GM12878 (cell line): Measurements from ENCODE around the gene TBC1D10B. TPM values are rescaled to one million over a fixed set of nuclear protein-coding genes. Genes with fewer than 3 reads are reported as not detected.

Experiments
- CBFB ChIP-seq: IDR thresholded peaks from 2 replicates; pipeline ENCODE4 v1.6.1; 2016; ENCODE audit warnings: antibody characterized with exemption, low read depth
- CEBPB ChIP-seq, 2 experiments: fragments of 150-350 bp in 1 of 2; IDR thresholded peaks; 2 replicates each; pipeline ENCODE4 v1.6.1; 2012 to 2014; ENCODE audit warnings: low read depth in 2 of 2, low read length in 2 of 2, borderline replicate concordance in 1 of 2, inconsistent platforms in 1 of 2
- DPF2 ChIP-seq: fragments of 450-650 bp; IDR thresholded peaks from 2 replicates; pipeline ENCODE4 v1.6.1; 2017; ENCODE audit warnings: mild to moderate bottlenecking
- EGR1 ChIP-seq, 2 experiments: IDR thresholded peaks; 1 replicate in 1 of 2; 2 replicates in 1 of 2; pipeline ENCODE4 v1.6.1; 2011 to 2012; ENCODE audit warnings: low read depth in 2 of 2, low read length in 2 of 2, borderline replicate concordance in 1 of 2, mild to moderate bottlenecking in 1 of 2, moderate library complexity in 1 of 2
- GATAD2B ChIP-seq: fragments of 450-650 bp; conservative IDR thresholded peaks from 2 replicates; pipeline ENCODE4 v1.6.1; 2017; ENCODE audit warnings: low read depth, mild to moderate bottlenecking, moderate library complexity
- HCFC1 ChIP-seq: fragments of 150-350 bp; IDR thresholded peaks from 2 replicates; pipeline ENCODE4 v1.6.1; 2014; ENCODE audit warnings: low read length
- HDGF ChIP-seq: fragments of 450-650 bp; IDR thresholded peaks from 2 replicates; pipeline ENCODE4 v1.6.1; 2016; ENCODE audit warnings: antibody characterized with exemption
- NFYA ChIP-seq: IDR thresholded peaks from 2 replicates; pipeline ENCODE4 v1.6.1; 2011; ENCODE audit warnings: low read depth, mild to moderate bottlenecking, low read length, improper control_type of control experiment, borderline replicate concordance
- PAX5 ChIP-seq: IDR thresholded peaks from 2 replicates; pipeline ENCODE4 v1.6.1; 2011; ENCODE audit warnings: low read depth, low read length, borderline replicate concordance
- PBX3 ChIP-seq: IDR thresholded peaks from 2 replicates; pipeline ENCODE4 v1.6.1; 2011; ENCODE audit warnings: mild to moderate bottlenecking, low read depth, low read length, moderate library complexity; ENCODE audit not compliant: insufficient replicate concordance
- PKNOX1 ChIP-seq: fragments of 450-650 bp; IDR thresholded peaks from 2 replicates; pipeline ENCODE4 v1.6.1; 2016; ENCODE audit warnings: mild to moderate bottlenecking
- POLR2AphosphoS5 ChIP-seq: IDR thresholded peaks from 2 replicates; pipeline ENCODE4 v1.6.1; 2011; ENCODE audit warnings: mild to moderate bottlenecking, low read length, inconsistent platforms
- PRDM15 ChIP-seq: fragments of 450-650 bp; formaldehyde crosslinking; IDR thresholded peaks from 2 replicates; pipeline ENCODE4 v1.4.0; 2020; ENCODE audit warnings: mild to moderate bottlenecking, moderate library complexity
- RELB ChIP-seq: fragments of 450-650 bp; IDR thresholded peaks from 2 replicates; pipeline ENCODE4 v1.6.1; 2017; ENCODE audit warnings: low read depth, mild to moderate bottlenecking, moderate library complexity
- TARDBP ChIP-seq: IDR thresholded peaks from 2 replicates; pipeline ENCODE4 v1.6.1; 2016; ENCODE audit warnings: borderline replicate concordance
- ZBED1 ChIP-seq: IDR thresholded peaks from 2 replicates; pipeline ENCODE4 v1.6.1; 2016; ENCODE audit warnings: borderline replicate concordance
- ZNF592 ChIP-seq: fragments of 450-650 bp; IDR thresholded peaks from 2 replicates; pipeline ENCODE4 v1.6.1; 2017; ENCODE audit warnings: mild to moderate bottlenecking, moderate library complexity
- polyA plus RNA-seq, 11 experiments: library from polyadenylated mRNA; depleted of rRNA in 4 of 11; unstranded in 6 of 11; stranded (reverse) in 5 of 11; fragments of >200 nt; fragmentation: Nextera tagmentation in 4 of 11; fragmentation: Illumina TruSeq in 1 of 11; extraction: Ambion mirVana in 4 of 11; extraction: Trizol in 1 of 11; gene quantifications; 1 replicate in 1 of 11; 2 replicates in 10 of 11; pipeline versions ENCODE4 v1.2.1 to v1.2.3, GENCODE V29; 2011 to 2016; ENCODE audit warnings: inconsistent platforms in 2 of 11, missing spikeins in 2 of 11, low read depth in 1 of 11
- total RNA-seq, 4 experiments: library from RNA; depleted of rRNA in 3 of 4; stranded (reverse); fragments of >200 nt in 3 of 4; fragmentation: Illumina TruSeq in 1 of 4; extraction: Trizol in 1 of 4; gene quantifications; 2 replicates each; pipeline versions ENCODE4 v1.2.1 to v1.2.3, GENCODE V29; 2013 to 2021

Gene TBC1D10B
- total and polyA plus RNA-seq, 10 of the 15 experiments (the other 5 are each of a cell fraction or from before 2014, with no cell fraction given): 2.2 to 51.2 (median 11.6) TPM

- TF ChIP-seq NFYA (no peak), RELB (peak; percentile 68), HCFC1 (no peak), DPF2 (peak; percentile 45; the same call in 1 of the 2 replicates), EGR1 (IDR thresholded peaks at IDR 0.05; ENCODE audit: borderline replicate concordance in 1 of 2, low read depth in 2 of 2, low read length in 2 of 2) (peak in 1 of 2 experiments; percentile 64; a peak in 1 of 3 replicates), PAX5 (no peak), GATAD2B (no peak; the same call in 1 of the 2 replicates), CEBPB (IDR thresholded peaks at IDR 0.05; ENCODE audit: borderline replicate concordance in 1 of 2, low read depth in 2 of 2, low read length in 2 of 2) (no peak), PKNOX1 (no peak), ZNF592 (no peak), POLR2AphosphoS5 (peak; percentile 92), PRDM15 (no peak), CBFB (peak; percentile 54; the same call in 1 of the 2 replicates), TARDBP (no peak), PBX3 (no peak), ZBED1 (no peak; the same call in 1 of the 2 replicates), HDGF (0 out of 2 replicates have a peak, but pooled peaks have one; percentile 53)
These were observed 12.0 kb upstream of the TBC1D10B start, which contains the start of gene SEPTIN1 (continued) for GRCh38 chr16:30382111-30382881.
